Measurements from ENCODE around the gene ATP6V0D1.
"Not testable (repeated sequence)": the region's sequence is repeated elsewhere in the genome, so short reads cannot be mapped to it uniquely, and the experiment has no call there.

The ATP6V0D1 gene

DNA sequence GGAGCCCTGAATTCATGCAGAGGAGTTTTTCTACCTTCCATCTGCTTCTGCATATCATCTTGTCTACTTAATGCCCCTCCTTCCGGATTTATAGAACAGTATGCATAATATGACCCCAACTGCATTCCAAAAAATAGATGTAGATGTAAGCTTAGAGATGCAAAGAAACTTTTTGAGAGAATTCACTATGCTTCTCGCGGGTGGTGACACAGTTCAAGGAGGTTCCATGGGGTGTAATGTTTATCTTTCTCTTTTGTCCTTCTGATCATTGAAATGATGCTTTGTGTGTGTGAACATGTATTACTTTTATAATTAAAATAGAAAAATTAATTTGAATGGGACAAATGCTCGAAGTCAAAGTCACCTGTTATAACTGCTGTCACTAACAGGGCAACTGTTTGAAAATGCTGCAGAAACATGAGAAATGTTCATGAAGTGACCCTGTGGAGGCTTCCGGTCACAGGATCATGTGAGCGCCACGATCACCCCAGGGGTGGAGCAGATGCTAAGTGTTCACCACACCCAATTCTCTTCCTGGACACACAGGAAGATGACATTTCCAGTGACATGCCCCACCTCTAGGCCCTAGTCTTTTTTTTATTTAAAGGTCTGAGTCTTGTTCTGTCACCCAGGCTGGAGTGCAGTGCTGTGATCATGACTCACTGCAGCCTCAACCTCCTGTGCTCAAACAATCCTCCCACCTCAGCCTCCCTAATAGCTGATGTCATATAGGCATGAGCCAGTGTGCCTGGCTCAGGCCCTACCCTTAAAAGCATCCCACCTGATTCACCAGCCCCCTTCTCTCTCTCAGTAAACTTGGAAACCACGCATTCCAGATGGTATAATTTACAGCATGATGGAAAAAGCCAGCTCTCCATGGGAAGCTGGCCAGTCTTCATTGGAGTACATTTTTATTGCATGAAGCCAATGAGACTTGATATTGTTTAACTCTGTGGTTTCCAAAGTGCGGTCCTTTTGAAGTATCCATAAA is 23.4 kb upstream of the ATP6V0D1 start:
- DNase-seq (ENCODE audit: low read depth in 2 of 2): no peak

DNA sequence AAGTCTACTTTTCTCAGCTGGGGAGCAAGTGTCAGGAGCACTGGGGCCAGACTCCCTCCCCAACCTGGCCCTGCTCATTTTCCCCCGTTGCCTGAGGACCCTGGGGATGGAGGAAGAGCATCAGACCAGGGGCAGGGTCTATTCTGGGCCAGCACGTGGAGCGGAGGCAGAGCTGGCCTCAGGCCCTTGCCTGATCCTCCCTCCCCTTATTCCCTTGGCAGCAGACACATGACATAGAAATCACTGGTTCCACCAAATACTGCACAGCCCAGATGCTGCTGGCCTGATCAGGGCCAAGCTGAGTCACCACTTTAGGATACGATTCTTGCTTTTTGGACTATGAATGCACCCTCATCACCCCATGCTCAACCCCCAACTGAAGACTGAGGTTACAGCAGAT is 18.1 kb upstream of the ATP6V0D1 start:
- DNase-seq (ENCODE audit: low read depth in 2 of 2): no peak

DNA sequence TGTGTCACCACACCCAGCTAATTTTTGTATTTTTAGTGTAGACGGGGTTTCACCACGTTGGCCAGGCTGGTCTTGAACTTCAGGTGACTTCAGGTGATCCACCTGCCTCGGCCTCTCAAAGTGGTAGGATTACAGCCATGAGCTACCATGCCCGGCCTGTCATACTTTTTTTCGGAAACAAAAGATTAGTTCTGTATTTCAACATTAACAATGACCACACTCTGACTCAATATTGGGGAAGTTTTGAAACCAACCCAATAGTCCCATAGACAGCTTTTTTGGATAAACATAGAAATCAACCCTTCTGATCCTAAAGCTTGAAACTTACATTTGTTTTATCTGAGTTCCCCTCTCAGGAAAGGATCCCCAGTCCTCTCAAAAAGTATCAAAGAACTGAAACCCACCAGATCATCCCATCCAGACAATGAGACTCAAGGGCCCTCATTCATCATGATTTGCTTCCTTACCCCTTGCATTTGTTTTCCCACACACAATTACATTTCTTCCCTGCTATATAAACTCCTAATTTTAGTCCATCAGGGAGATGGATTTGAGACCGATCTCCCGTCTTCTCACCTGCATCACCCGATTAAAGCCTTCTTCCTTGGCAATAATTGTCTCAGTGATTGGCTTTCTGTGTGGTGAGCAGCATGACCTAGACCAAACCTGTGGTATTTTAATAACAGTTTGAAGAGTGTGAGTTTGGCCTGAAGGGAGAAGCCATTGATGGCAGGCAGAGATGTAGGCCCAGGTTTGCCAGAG is 9.6 kb upstream of the ATP6V0D1 start:
- DNase-seq (ENCODE audit: low read depth in 2 of 2): no peak

DNA sequence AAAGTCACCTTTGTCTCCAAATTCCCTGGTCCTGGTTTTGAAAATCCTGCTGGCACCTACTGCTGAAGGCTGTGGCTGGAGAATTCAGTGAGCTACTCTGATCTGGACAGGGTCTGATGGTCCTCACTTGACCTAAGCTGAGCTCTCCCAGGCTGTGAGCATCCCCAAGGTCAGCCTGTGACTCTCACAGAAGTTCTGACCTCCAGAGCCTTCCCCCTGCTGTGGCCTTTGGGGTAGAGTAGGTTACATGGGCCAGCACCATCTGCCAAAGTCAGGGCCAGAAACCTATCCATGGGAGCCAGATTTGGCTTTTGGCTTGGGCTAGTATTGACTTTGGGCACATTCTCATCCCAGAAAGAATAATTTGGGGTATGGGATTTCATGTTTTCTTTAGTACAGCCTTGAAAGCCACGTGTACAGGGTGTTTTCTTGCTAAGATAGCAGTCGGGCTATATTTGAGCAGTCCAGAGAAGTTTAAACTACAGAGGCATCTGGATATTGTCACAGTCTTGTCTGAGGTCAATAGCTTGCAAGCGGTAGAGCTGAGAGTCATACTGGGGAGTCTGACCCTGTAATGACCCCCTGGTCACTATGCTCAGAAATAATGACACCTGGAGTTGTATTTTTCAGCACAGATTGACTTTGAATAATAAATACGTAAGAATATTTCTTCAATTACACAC is 8.6 kb upstream of the ATP6V0D1 start:
- DNase-seq (ENCODE audit: low read depth in 2 of 2): no peak

DNA sequence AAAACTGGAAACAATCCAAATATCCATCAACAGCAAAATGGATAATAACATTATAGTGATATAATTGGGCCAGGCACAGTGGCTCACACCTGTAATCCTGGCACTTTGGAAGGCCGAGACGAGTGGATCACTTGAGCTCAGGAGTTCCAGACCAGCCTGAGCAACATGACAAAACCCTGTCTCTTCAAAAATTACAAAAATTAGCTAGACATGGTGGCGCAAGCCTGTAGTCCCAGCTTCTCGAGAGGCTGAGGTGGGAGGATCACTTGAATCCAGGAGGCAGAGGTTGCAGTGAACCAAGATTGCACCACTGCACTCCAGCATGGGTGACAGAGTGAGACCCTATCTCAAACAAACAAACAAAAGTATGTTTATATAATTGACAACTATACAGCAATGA is 6.6 kb upstream of the ATP6V0D1 start:
- DNase-seq (ENCODE audit: low read depth in 2 of 2): not testable (repeated sequence)

DNA sequence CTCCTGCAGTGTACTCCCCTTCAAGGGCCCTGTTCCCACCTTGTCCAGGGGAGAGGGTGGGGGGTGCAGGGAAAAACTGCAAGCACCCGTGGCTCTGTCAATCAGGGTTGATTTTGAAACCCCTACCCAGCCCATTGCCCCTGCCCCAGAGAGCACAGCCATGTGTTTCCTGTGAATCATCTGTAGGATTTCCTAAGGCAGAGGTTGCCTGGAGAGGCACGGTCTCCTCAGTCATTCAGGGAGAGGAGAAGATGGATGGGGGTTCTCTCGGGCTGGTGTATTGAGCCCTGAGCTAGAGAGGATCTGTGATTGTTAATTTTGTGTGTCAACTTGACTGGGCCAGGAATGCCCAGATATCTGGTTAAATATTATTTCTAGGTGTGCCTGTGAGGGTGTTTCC is 5.8 kb upstream of the ATP6V0D1 start:
- DNase-seq (ENCODE audit: low read depth in 2 of 2): no peak

DNA sequence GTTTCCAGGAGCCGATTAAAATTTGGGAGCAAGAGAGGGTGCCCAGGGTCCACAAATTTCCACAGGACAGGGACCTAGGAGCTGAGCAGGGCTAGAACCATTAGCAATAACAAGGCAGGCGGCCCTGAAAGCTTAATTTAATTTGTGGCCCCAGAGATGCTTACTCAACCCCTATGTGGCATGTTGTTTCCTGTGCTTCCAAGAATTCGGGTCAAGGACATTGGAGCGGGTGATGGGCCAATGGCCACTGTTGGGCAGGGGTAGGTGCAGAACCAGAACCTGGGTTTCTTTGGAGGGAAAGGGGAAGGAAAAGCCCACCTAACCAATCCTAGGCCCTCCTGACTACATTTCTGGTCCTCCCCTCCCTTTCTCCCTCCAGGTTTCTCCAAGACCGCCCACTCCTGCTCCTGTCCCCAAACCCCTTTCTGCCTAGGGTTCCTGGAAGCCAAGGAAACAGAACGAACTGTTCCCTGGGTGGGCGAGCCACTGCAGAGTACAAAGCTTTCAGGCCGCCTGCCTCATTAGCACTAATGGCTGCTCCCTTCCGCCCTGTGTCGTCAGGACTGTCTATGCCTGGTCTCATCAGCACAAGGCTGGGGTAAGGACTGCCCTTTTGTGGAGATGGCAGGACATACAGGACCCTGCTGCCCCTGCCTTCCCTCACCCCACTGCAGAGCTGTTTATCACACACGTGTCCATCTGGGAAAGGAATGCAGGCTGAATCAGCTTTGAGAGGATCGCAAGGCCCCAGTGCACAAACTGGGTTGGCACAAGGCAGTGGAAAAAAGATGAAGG is 3.0 kb upstream of the ATP6V0D1 start:
- no peak for DNase-seq (ENCODE audit: low read depth in 2 of 2)

DNA sequence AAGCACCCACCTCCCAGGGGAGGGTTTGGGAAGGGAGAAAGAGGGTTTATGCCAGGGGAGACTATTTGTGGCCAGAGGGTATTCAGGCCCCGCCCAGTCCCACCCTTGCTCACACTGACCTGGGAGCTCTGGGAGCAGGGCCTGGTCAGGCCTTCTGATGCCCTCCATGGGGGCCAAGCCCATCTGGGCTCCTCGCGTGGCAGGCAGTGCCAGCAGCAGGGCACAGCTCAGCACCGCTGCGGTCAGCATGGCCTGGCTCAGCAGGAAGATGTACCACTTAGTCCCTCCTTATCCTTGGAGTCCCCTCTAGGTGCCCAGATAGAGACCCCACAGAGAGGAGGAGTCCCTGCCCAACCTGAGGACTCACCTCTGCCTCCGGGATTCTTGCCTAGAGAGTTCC is 2.2 kb upstream of the ATP6V0D1 start, which contains the start of gene AGRP:
TSS of gene AGRP (minus strand) at position 398 of the 400 bp plus-strand sequence. CDS start at position 249, 149 bp downstream.
- DNase-seq (ENCODE audit: low read depth in 2 of 2): no peak

DNA sequence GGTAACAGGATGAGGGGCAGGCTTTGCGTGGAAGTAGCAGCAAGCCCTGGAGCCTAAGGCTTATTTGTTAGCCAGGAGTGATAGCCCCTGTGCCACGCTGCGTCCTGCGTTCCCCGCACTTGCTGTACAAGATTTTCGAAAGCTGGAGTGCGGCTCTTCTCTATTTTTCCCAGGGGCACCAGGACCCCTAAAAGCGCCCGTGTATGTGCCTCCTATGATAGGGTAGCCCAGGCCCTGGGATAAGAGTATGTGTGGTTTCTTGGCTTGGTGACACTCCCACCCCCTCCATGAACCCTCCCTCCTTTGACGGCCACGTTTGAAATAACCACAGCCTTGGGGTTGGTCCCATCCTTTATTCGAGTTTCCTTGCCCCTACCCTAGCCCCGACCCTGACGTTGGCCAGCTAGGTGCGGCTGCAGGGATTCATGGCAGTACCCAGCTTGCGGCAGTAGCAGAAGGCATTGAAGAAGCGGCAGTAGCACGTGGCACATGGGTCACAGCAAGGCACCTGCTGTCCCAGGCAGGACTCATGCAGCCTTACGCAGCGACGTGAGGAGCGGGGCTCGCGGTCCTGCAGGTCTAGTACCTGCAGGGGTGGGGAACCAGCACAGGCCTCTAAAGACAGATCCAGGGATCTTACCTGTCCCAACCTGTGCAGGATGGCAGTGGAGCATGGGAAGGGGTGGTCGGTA is 1.4 kb upstream of the ATP6V0D1 start:
- DNase-seq (ENCODE audit: low read depth in 2 of 2): no peak

DNA sequence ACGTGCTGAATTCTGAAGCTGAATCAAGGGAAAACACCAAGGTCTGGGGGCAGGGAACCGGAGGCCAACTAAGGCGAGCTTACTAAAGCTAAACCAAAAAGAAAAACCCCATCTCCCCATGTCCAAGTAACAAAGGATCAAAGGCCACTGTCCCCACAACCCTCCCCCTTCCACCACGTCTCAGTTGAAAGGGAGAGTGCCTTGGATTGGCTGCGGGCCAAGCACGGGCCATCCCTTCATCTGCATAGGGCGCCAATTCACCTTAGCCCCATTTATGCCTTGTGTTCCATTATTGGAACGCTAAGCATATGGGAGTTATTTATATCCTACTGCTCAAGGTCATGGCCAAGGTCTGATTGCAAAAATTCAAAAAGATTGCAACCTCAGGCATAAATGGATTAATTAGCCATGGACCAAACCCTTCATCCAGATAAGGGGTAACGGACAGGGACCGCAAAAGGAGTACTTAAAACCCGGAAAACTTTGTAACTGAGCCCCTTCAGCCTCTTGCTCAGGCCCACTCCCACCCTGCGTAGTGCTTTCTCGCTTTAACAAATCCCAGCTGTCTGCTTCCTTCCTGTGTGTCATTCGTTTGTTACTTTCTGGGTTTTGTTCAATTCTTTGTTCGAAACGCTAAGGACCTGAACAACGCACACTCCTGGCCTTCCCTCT is 740 bp upstream of the ATP6V0D1 start:
- DNase-seq (ENCODE audit: low read depth in 2 of 2): no peak

DNA sequence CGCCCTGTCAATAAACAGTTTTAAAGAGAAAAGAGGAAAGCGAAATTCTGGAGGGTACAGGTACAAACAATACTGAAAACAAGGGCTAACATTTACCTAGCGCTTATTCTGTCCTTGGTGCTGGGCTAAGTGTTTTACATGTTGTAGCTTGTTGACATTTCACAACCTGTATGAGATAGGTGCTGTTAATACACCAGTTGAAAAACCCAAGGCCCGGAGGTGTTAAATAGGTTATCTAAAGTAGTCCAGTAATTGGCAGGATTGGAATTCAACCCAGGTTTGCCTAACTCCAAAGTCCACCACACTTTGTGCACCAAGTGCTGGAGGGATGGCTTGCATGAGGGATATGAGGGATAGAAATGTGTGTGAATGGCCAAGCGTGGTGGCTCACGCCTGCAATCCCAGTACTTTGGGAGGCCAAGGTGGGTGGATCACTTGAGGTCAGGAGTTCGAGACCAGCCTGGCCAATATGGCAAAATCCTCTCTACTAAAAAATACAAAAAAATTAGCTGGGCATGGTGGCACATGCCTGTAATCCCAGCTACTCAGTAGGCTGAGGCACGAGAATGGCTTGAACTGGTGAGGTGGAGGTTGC is 2.9 kb downstream of the ATP6V0D1 start:
- DNase-seq (ENCODE audit: low read depth in 2 of 2): no peak

DNA sequence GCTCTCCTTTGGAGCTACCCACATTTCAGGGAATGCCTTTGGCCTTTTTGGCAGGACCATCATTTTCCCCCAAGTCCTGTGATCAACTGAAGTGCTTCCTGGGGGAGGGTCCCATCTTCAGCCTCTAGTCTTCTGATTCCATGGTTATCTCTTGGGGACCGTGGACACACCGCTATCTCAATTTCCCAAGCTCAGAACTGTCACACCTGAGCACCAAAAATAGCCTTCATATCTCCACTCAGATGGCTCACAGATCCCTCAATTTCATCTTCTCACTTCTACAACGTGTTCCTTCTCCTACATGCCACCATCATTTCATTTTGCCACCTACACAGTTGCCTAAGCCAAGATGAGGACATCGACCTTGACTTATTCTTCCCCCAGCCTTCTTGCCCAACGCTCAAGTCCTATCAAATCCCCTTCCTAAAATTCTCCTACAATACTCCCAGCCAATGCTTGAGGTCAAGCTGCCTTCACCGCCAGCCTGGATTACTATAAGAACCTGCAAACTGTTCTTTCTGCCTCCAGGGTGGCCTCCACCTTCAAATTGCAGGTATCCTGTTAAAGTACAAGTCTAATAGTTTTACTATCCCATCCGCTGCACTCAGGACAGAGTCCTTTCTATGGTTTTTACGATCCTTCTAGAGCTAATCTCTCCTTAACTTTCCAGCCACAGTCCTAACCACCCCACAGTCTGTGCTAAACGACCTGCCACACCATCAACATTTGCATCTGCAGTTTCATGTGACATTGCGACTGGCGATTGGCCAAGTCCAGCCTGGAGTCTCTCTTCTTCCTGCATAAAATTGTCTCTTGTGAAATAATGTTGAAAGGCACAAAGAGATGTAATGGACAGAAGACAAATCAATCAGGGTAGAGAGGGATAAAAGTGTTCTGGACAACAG is 6.2 kb downstream of the ATP6V0D1 start:
- no peak for DNase-seq (ENCODE audit: low read depth in 2 of 2)

DNA sequence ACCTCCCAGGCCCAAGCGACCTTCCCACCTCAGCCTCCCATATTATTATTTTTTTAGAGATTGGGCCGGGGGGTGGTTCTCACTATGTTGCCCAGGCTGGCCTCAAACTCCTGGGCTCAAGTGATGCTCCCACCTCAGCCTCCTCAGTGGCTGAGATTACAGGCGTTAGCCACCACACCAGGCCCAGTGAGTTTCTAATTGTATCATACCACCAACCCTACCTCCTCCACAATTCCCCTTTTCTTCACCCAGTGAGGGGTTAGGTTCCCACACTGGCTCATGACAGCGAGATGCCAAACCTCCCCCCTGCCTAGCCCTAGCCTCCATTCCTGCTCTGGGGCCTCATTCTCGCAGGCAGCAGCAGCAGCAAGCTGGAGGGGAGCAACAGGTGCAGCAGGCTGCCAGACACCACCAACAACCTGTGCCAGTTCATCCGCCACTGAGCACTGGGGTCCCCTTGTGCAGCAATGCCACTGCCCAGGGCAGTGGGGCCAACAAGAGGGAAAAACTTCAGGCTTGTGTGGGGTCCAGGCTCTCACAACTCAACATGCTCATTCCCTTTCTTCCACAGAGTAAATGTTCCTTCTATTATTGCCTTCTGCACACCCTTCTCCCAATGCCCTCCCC is 9.1 kb downstream of the ATP6V0D1 start:
- no peak for DNase-seq (ENCODE audit: low read depth in 2 of 2)

DNA sequence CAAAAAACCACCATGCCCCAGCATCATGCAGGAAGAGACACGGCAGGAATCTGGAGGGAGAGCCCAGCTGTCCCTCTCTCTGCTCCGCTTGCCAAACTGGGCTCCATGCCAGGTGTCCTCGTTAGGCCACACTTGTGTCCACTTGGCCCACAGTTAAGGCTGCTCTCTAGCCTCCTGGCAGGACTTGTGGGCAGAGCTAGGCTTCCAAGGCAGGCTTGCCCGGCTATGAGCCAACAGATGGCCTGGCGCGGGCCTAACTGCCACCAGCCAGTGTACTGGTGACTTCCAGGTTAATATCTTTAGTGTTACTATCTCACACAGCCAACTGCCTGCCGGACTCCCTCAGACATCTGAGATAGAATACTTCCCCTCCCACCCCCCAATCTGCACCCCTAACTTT is 10.6 kb downstream of the ATP6V0D1 start:
- no peak for DNase-seq (ENCODE audit: low read depth in 2 of 2)

DNA sequence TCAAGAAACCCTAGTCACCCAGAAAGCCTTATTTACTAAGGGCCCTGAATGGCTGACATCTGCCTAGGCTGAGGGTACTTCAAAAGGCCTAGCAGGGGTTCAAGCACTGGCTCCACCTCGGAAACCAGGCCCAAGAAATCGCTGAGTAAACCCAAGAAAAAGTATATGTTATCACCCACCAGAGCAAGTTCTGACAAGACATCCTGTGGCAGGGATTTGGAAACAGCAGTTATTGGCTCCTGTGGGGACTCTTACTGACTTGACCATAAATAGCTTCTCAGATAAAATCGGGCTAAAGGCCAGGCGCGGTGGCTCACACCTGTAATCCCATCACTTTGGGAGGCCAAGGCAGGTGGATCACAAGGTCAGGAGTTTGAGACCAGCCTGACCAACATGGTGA is 12.2 kb downstream of the ATP6V0D1 start:
- no peak for DNase-seq (ENCODE audit: low read depth in 2 of 2)

DNA sequence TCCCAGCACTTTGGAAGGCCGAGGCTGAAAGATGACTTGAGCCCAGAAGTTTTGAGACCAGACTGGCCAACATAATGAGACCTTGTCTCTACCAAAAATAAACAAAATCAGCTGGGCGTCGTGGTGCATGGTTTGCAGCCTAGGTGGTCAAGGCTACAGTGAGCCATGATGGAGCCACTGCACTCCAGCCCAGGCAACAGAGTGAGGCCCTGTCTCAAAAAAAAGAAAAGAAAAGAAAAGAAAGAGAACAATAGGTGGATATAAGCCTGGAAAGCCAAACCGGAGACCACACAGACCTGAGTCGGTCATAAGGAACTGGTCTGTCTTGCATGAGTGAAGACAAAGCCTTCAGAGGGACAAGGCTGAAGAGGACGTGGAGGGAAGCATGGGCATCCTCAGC is 14.4 kb downstream of the ATP6V0D1 start:
- DNase-seq (ENCODE audit: low read depth in 2 of 2): no peak

DNA sequence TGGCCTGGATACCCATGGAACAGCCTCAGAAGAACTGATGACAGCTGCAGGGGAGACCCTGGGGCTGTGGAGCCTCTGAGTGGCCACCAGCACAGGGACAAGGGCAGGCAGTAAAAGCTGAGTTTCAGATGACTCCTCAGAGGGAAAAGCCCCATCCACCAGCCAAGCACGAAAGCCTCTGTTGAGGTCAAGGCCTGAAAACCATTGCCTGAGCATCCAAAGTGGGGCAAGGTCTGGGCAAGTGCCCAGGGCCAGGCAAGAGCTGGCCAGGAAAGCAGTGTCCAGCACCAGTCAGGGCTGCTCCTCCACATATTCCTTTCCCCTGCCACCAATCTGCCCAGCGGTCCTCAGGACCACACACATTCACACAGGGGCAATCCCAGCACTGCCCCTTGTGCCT is 16.4 kb downstream of the ATP6V0D1 start:
- DNase-seq (ENCODE audit: low read depth in 2 of 2): no peak

DNA sequence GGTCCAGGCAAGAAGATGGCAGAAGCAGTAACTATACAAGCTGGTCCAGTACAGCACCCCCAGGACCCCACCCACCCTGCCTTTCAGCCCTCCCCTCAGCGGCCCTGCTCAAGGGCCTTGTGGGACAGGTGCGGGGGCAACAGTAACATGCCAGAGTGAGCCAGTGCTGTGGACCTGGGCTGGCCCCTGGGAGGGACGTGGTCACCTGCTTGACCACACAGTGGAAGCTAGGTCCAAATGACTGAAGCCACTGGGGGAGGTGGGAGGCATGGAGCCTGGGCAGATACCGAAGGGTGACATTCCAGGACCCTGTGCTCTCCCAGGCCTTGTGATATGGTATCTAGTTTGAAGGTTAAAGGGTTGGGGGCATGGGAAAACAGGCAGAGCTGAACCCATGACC is 17.3 kb downstream of the ATP6V0D1 start:
- no peak for DNase-seq (ENCODE audit: low read depth in 2 of 2)

Measured in fibroblast of skin of left quadriceps (primary cell).